Stimulated activated CD4-positive, alpha-beta T cell treated with anti-CD3 and anti-CD28 coated beads, Interleukin-15, amount 100 ng/mL, for 1 hour (primary cell): ENCODE measurements around the gene NPIPB6.

Source experiments
- DNase-seq, 2 donors: peaks; one replicate each; pipeline ENCODE4 v3.0.0-alpha.2; 2020; ENCODE audit warnings: low read depth in 1 of 2, low spot score in 1 of 2

The NPIPB6 gene

DNA sequence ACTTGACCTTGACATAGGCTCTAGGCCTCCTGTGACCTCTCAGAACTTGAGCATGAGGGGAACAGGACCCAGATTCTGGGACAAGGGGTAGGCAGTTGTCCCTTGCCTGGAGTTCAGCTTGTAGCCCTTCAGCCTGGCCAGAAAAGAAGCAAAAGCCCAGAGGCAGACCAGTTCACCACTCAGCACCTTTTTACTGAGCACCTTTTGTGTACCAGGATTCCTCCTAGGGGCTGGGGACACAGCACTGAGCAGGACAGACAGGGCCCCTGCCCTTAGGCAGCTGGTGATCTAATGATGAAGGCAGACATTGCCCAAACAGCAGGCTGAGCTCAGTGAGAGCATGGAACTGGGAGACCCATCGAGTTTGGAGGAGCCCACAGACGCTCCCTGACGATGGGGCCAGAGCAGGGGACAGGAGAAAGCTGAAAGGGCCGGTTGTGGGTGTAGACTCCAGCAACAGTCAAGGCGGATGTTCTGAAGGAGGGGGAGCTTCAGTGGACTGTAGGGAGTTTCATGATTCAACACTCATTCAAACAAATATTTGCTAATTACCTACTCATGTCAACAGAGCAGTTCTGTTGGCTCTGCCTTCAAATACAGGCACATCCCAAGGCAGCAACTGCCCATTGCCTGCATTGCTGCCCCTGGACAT lies 38.9 kb downstream of the NPIPB6 start:
- DNase-seq = no peak

DNA sequence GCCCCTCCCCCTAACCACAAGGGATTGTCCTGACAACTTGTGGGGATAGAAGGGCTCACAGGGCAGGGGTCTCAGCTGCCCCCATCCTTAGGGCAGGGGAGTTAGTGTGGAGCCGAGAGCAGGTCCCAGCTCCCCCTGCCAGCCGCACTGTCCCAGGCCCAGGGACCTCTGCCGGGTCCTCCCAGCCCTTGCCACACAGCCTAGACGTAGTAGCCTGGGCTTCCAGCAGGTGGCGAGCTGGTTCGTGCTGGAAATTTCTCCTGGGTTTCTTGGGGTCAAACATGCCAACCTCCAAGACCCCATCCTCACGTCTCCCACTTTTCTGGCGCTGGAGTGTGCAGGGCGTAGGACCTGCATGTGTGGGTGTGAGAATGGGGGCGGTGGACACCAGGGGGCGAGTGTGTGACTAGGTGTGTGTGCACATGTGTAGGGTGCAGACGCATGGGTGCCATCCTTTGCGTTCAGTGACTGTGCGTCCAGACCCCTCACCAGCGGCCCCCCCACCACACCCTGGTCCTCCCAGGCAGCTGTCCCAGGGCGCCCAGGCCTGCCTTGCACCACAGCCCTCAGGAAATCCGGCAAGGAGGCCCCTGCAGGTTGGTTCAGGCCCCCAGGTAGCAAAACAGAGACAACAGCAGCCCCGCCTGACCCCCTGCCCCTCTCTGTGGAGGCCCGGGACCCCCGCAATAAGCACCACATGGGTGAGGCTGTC lies 41.5 kb downstream of the NPIPB6 start:
- DNase-seq = peak in 1 of 2 donors; percentile 25

DNA sequence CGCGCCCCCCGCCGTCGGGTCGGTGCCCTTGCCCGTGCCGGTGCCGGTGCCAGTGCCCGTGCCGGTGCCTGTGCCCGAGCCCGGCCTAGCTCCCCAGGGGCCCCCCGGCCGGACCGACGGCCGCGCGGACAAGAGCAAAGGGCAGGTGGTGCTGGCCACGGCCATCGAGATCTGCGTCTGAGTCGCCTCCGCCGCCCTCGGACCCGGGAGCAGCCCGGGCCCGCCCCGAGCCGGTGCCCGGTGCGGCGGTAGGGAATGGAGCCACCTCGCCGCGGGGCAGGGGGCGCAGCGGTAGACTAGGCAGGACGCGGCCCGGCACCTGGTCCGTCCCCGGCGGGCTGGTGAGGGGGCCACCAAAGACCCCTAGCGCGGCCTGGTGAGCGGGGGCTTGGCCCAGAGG lies 42.6 kb downstream of the NPIPB6 start:
- no peak for DNase-seq

DNA sequence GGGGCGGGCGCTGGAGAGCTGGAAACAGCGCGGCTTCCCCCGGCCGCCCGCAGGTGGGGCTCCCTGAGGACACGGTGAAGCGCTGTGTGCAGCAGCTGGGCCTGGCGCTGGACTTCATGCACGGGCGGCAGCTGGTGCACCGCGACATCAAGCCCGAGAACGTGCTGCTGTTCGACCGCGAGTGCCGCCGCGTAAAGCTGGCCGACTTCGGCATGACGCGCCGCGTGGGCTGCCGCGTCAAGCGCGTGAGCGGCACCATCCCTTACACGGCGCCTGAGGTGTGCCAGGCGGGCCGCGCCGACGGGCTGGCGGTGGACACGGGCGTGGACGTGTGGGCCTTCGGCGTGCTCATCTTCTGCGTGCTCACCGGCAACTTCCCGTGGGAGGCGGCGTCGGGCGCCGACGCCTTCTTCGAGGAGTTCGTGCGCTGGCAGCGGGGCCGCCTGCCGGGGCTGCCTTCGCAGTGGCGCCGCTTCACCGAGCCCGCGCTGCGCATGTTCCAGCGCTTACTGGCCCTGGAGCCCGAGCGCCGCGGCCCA lies 43.2 kb downstream of the NPIPB6 start:
- no peak for DNase-seq

DNA sequence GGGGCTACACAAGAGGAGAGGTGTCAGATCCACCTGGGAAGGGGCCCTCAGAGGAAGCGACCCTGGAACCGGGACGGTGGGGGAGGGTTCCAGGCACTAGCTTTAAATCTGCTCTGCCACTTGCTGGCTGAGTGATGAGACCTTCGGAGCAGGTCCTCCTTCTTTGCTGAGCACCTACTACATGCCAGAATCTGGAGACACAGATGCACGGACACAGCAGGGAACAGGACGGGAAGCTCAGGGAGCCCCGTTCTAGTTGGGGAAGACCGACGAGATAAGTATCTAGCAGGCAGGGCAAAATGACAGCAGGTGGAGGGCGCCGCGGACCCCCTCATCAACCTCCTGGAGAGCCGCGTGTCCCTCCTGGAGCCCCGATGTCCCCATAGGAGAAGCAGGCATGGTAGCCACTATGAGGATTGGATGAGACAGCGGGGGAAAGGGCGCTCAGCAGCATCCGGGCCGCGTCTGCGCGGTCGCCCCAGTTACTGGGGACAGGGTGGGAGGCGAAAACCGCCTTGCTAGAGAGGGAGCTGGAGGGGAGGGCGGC lies 43.8 kb downstream of the NPIPB6 start:
- no peak for DNase-seq

DNA sequence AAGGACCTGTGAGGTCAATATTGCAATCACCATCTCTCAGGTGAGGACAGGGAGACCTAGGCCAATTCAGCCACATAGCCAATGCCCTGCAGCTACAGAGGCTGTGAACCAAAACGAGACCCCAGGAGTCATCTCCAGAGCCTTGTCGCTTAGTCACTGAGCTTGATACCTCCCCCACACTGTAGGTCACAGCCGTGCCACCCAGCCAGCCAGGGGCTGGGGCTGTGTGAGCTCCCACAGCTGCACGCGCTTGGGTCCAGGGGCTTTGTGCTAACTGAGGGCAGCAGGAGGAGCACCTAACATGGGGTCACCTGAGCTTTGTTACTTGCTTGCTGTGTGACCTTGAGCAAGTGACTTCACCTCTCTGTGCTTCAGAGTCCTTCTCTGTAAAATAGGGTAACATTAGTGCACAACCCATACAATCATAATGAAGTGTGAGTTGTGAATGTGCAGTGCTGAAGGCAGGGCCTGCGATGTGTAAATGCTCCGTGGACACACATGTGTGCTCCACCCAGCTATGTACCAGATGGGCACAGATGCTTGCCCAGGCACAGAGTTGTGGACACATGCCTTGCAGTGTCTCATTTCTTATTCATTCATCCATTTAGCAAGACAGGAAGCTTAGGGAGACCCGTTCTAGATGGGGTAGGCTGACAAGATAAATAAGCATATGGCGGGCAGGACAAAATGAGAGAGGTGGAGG lies 45.1 kb downstream of the NPIPB6 start:
- DNase-seq = no peak

DNA sequence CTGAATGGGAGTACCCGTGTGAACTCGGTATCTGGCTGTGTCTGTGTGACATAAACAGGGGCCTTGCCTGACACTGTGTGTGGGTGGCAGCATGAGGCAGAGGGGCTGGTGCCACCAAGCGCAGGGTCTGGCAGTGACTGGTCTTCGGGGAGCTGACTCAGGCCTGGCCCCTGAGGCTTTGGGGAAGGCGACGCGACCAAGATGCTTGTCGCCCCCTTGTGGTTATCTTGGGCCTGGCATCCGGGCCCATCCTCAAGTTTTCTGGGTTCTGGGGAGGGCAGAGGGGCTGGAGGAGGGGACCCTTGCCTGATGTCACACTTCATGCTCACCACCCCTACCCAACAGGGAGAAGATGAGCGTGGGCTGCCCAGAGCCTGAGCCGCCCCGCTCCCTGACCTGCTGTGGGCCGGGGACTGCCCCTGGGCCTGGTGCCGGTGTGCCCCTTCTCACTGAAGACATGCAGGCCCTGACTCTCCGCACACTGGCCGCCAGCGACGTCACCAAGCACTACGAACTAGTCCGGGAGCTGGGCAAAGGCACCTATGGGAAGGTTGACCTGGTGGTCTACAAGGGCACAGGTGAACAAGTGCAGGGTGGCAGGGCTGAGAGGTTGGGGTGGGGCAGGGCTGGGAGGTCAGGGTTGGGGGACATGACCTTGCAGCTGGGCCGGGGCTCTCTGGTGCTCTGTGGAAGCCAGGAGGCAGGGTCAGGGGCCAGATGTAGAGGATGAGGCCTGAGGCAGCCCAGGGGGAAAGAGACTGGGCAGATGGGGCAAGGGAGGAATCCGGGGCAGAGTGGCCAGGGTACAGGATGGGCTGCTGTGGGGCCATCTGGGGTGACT lies 46.0 kb downstream of the NPIPB6 start:
- peak; percentile 59 to 61 for DNase-seq

DNA sequence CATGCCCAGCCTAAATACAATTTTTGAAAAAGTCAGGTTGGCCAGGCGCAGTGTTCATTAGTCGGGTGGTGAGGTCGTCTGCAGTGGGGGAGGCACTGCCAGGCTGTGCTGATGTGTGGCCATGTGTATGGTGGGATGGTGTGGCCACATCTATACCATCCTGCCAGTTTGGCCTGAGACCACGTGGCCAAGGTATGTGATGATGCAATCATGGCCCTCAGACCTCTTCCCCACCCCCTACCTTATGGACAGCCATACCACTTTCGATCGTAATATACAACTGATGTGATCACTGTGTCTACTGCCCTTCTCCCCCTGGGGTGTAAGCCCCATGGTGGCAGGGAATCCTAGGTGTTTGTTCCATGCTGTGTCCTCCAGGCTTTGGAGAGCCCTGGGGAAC lies 47.3 kb downstream of the NPIPB6 start:
- no peak for DNase-seq

DNA sequence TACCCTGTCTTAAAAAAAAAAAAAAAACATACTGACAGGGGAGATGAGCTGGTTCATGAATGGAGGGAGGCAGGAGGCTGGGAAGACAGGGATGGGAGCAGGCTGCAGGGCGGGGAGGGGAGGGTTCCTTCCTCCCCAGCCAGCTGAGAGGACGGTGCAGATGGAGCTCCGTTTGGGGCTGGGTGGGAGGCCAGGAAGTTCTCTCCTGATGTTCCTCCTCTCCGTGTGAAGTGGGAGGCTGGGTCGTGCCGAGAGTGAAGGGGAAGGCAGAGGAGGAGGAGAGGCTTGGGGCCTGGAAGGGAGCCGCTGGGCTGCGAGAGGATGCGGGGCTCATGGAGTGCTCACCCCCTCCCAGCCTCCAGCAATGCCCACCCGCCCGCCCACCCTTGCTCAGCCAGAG lies 49.7 kb downstream of the NPIPB6 start:
- no peak for DNase-seq

DNA sequence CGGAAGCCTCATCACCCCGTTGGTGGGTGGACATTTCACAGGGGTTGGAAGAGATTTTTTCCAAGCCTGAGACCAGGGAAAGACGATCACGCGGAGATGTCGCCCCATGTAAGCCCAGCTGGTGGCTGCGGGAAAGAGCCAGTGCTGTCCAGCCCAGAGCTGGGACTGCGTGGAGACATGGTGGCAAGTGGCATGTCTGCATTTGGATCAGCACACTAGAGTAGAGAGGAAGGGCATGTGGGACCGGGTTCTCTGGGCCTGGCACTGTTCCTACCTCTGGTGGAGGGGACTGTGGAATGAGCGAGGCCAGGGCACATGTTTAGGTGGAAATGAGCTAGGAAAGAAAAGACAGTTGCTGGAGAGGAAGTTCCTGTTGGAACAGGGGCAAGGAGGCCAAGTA lies 51.0 kb downstream of the NPIPB6 start:
- DNase-seq = no peak

DNA sequence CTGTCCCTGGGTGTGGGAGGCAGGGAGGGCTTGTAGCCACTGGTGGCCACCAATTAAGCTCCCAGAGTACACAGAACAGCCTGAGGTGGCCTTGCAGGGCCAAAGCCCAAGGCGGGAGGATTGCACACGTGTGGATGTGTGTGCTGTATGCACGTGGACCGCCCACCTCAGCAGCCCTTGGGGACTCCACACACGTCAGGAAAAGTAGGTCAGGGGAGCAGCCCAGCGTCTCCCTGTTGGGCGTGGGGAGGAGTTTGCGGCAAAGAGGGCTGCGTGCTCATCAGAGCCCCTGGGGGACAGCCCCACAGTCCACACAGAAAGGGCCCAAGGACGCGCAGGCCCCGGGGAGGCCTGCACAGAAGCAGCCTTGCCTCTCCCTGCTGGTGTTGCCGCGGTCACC lies 51.4 kb downstream of the NPIPB6 start:
- DNase-seq = no peak

DNA sequence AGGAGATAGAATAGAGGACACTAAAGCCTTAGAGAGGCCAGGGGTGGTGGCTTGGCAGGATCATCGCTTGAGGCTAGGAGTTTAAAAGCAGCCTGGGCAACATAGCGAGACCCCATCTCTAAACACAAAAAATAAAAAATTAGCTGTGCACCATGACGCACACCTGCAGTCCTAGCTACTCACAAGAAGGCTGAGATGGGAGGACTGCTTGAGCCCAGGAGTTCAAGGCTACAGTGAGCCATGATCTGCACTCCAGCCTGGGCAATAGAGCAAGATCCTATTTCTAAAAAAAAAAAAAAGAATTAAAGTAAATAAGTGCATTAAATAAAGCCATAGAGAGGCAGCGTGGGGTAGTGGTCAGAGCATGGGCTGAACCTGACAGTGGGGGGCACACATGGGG lies 51.9 kb downstream of the NPIPB6 start:
- no peak for DNase-seq

DNA sequence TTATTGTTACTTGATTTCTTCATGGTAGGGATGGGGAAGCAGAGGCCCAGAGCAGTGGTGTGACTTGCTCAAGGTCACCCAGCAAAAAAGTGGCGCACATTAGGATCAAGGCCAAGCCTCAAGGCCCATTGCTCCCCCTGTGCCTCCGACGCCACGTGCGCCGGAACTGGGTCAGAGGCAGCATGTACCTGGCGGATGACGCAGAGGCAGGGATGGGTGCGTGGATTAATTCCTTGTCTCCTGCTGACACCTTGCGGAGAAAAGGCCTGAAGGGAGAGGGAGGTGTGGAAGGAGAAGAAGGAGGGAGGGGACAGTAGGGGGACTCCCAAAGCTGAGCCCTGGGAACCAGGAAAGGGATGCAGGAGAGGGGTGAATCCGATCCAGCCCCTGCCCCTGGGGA lies 52.5 kb downstream of the NPIPB6 start:
- DNase-seq = no peak

DNA sequence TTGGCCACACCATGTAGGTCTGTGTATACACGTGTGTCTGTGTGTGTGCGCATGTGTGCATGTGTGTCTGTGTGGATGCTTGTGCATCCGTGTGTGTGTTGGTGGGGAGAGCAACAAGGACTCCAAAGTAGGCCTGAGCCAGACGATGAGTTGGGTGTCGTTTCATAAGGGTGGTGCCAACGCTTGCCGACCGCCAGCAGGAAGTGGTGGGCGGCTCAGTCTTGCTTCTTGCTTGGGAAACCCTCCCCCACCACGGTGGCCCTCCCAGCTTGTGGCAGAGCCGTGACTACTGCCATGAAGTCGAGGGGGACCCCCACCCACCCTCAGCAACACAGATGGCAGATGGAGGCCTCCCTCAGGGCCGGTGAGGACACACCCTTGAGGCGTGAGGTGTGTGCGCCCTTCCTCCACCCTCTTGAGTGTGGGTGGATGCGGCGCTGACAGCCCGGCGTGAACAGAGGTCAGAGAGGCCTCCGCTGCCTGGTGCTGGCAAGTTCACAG lies 53.4 kb downstream of the NPIPB6 start:
- DNase-seq = peak; percentile 65

DNA sequence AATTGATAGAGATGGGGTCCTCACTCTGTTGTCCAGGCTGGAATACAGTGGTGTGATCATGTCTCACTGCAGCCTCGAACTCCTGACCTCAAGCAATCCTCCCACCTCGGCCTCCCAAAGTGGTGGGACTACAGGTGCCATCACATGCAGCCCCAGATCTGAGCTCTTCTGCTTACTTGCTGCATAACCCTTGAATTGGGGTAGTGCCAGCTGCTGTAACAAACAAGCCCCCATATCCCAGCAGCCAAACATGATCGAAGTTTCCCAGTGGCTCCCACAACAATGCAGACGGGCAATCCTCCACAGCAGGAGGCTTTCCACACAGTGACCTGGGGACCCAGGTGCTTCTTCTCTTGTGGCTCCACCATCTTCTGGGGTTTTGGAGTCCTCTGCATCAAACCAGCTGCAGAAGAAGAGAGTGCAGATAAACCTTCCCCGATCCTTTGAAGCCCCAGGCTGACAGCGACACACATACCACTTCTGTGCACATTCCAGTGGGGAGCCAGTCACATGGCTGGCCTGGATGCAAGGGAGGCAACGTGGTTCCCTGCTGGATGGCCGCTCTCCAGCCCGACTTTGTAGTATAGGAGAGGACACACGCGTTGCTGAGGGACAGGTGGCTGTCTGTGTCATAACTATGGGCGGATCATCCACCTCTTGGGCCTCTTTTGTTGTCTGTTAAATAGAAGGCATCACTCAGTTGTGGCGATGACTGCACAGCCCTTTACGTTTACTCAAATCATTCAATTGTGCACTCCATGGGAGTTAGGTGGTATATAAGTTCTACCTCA lies 54.3 kb downstream of the NPIPB6 start:
- no peak for DNase-seq

DNA sequence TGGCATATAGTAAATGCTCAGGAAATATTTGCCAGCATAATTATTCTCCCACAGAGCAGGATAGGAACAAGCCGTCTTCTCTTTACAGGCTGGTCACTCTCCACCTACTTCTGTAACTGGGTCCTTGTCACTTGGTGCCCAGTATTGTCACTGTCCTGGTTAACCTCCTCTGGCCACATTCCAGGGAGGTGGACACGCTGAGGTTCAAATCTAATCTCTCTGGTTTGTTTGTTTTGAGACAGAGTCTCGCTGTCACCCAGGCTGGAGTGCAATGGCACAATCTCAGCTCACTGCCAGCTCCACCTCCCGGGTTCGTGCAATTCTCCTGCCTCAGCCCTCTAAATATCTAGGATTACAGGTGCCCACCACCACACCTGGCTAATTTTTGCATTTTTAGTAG lies 55.4 kb downstream of the NPIPB6 start:
- DNase-seq = no peak

DNA sequence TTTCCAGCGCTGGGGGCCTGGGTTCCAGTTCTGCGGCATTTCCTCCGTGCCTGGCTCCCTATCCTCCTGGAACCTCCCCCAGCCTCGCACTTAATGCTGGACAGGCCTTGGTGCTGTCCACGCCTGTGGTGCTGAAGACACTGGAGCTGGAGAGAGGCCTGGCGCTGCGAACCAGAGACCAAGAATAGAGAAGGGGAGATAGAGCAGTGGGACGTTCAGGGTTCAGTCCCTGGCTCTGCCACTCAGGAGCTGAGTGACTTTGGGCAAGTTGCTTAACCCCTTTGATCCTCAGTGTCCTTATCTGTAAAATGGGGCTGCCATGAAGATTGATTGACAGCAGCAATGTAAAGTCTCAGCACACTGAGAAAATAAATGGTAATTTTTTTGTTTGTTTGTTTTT lies 59.1 kb downstream of the NPIPB6 start:
- DNase-seq = no peak

DNA sequence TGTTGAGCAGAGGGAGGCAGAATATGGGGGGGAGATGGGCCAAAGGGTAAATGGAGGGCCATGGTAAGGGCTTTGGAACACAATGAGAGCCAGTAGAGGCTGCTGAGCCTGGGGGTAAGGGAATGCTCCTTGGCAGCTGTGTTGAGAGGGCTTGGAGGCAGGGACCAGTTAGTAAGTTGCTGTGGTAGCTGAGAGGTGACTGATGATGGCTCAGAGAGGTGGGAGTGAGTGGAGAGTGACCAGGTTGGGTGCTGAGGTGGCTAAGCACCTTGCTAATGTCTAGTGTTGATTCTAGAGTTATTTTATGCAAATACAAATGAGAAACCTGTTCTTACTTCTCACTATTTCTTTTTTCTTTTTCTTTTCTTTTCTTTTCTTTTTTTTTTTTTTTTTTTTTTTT lies 60.2 kb downstream of the NPIPB6 start:
- DNase-seq = no peak

DNA sequence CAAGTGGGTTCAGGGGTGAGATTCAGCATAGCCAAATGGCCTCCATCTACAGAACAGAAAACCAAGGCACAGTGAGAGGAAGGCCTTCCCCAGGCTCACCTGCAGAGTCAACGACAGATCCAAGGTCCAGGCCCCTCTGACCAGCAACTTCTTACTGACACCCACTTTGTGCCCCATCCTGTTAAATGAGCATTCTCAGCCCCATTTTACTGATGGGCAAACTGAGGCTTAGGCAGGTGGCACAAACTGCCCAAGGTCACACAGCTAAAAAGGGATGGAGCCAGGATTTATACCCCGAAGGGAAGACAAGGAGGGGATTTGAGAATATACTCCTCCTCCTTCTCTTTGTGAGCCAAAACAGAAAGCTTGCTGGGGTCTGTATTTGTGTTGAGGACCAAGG lies 61.7 kb downstream of the NPIPB6 start:
- no peak for DNase-seq

DNA sequence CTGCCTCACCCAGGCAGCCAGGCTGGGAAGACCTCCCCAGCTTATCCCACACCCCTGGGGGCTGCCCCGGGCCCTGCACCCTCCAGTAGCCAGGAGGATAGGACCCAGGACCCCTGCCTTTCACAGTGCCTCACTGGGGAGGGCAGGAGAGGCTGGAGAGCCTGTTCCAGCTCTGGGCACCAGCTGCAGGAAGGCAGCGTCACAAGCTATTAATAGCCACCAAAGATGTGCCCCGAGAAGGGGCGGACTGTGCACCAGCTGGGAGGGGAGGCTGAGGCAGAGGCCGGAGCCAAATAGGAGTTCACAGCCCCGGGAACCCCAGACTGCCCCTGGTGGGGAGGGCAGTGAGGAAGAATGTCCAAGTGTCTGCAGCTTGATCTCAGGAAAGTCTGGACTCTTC lies 62.2 kb downstream of the NPIPB6 start:
- DNase-seq = no peak
